Stimulated activated naive B cell treated with anti-CD40 and anti-IgM and Interleukin-4, amounts not matched to agents 10 μg/mL and 1 μg/mL and 100 μg/mL, for 72 hours (primary cell): Measurements from ENCODE around the gene SKOR2.

Source experiments
- ATAC-seq, 2 donors: fragments of 150-1000 bp; cut with Tn5 transposase; replicated peaks; 2 replicates each; pipeline ENCODE4 v1.10.0; 2021; ENCODE audit warnings: moderate library complexity in 1 of 2
- DNase-seq: peaks from one replicate; pipeline ENCODE4 v3.0.0; 2021
- H3K27ac Mint-ChIP-seq: one replicate; pipeline ENCODE4 v1.8.0; 2022; ENCODE audit warnings: mild to moderate bottlenecking, mixed read lengths
- H3K27me3 Mint-ChIP-seq, 2 donors: one replicate each; pipeline ENCODE4 v1.8.0; 2022; ENCODE audit warnings: mixed read lengths in 2 of 2
- H3K36me3 Mint-ChIP-seq, 2 donors: one replicate each; pipeline ENCODE4 v1.8.0; 2022; ENCODE audit warnings: mixed read lengths in 2 of 2, mild to moderate bottlenecking in 1 of 2
- H3K4me1 Mint-ChIP-seq, 2 donors: one replicate each; pipeline ENCODE4 v1.8.0; 2022; ENCODE audit warnings: mixed read lengths in 2 of 2, mild to moderate bottlenecking in 1 of 2
- H3K4me3 Mint-ChIP-seq, 2 donors: one replicate each; pipeline ENCODE4 v1.8.0; 2022; ENCODE audit warnings: mild to moderate bottlenecking in 2 of 2, mixed read lengths in 2 of 2, moderate library complexity in 1 of 2
- H3K9me3 Mint-ChIP-seq, 2 donors: one replicate each; pipeline ENCODE4 v1.8.0; 2022; ENCODE audit warnings: mixed read lengths in 2 of 2, mild to moderate bottlenecking in 1 of 2

Gene SKOR2

GRCh38 chr18:47248604-47249313, 2.7 kb downstream of the SKOR2 start:
- DNase-seq (no peak), ATAC-seq (no peak)
- Mint-ChIP-seq H3K36me3 (peaks cover 0 to 12% of the 10 kb centered on the region in 2 donors), H3K9me3 (peaks cover 0 to 1% of the 10 kb centered on the region in 2 donors), H3K27ac (peak overlapping the region; percentile 88), H3K4me3 (peak overlapping the region in 1 of 2 donors; percentile 50), H3K27me3 (peaks cover 66 to 78% of the 10 kb centered on the region in 2 donors), H3K4me1 (peaks cover 9% of the 10 kb centered on the region in 2 donors)

- DNase-seq (no peak), ATAC-seq (no peak)
- Mint-ChIP-seq H3K36me3 (peaks cover 0 to 12% of the 10 kb centered on the region in 2 donors), H3K4me1 (peaks cover 9% of the 10 kb centered on the region in 2 donors), H3K4me3 (peak overlapping the region in 1 of 2 donors; percentile 50), H3K27ac (peak overlapping the region; percentile 88), H3K9me3 (peaks cover 0 to 1% of the 10 kb centered on the region in 2 donors), H3K27me3 (peaks cover 65 to 75% of the 10 kb centered on the region in 2 donors)
Observed at GRCh38 chr18:47248115-47248603, 3.3 kb downstream of the SKOR2 start.

- Mint-ChIP-seq H3K27me3 (peaks cover 60 to 75% of the 10 kb centered on the region in 2 donors), H3K27ac (no peak overlapping the region), H3K4me1 (peaks cover 9% of the 10 kb centered on the region in 2 donors), H3K9me3 (peaks cover 0 to 1% of the 10 kb centered on the region in 2 donors), H3K36me3 (peaks cover 0 to 12% of the 10 kb centered on the region in 2 donors), H3K4me3 (no peak overlapping the region)
- DNase-seq (no peak), ATAC-seq (no peak)
Observed at GRCh38 chr18:47247416-47248114, 3.9 kb downstream of the SKOR2 start.

- Mint-ChIP-seq H3K27me3 (peaks cover 56 to 71% of the 10 kb centered on the region in 2 donors), H3K36me3 (peaks cover 0 to 12% of the 10 kb centered on the region in 2 donors), H3K27ac (no peak overlapping the region), H3K9me3 (peaks cover 0 to 1% of the 10 kb centered on the region in 2 donors), H3K4me1 (peaks cover 9% of the 10 kb centered on the region in 2 donors), H3K4me3 (no peak overlapping the region)
- DNase-seq (no peak), ATAC-seq (no peak)
Observed at GRCh38 chr18:47247036-47247415, 4.4 kb downstream of the SKOR2 start.

- peak overlapping the region; percentile 31 for H3K27ac Mint-ChIP-seq
- H3K9me3 Mint-ChIP-seq: peaks cover 0 to 1% of the 10 kb centered on the region in 2 donors
- ATAC-seq (no peak), DNase-seq (no peak)
- peak overlapping the region in 1 of 2 donors; percentile 6 for H3K4me3 Mint-ChIP-seq
- H3K36me3 Mint-ChIP-seq: peaks cover 0 to 12% of the 10 kb centered on the region in 2 donors
- H3K4me1 Mint-ChIP-seq: peaks cover 9% of the 10 kb centered on the region in 2 donors
- peaks cover 56 to 69% of the 10 kb centered on the region in 2 donors for H3K27me3 Mint-ChIP-seq
Observed at GRCh38 chr18:47246027-47246971, 5.2 kb downstream of the SKOR2 start.

- Mint-ChIP-seq H3K4me1 (peaks cover 5 to 7% of the 10 kb centered on the region in 2 donors), H3K27me3 (peaks cover 41 to 57% of the 10 kb centered on the region in 2 donors), H3K9me3 (peaks cover 0 to 1% of the 10 kb centered on the region in 2 donors), H3K36me3 (peaks cover 0 to 12% of the 10 kb centered on the region in 2 donors), H3K4me3 (no peak overlapping the region), H3K27ac (no peak overlapping the region)
- DNase-seq (no peak), ATAC-seq (no peak)
Observed at GRCh38 chr18:47244086-47244485, 7.4 kb downstream of the SKOR2 start.

- no peak for ATAC-seq
- Mint-ChIP-seq H3K9me3 (peaks cover 0 to 1% of the 10 kb centered on the region in 2 donors), H3K4me3 (no peak overlapping the region), H3K27ac (no peak overlapping the region), H3K27me3 (peaks cover 35 to 42% of the 10 kb centered on the region in 2 donors), H3K4me1 (no peaks in the 10 kb centered on the region), H3K36me3 (no peaks in the 10 kb centered on the region)
- DNase-seq: no peak
Observed at GRCh38 chr18:47235096-47235495, 16.4 kb downstream of the SKOR2 start.

- Mint-ChIP-seq H3K27me3 (peaks cover 32 to 45% of the 10 kb centered on the region in 2 donors), H3K9me3 (no peaks in the 10 kb centered on the region), H3K4me1 (no peaks in the 10 kb centered on the region), H3K27ac (no peak overlapping the region), H3K36me3 (no peaks in the 10 kb centered on the region), H3K4me3 (no peak overlapping the region)
- DNase-seq (no peak), ATAC-seq (peak in 1 of 2 donors; percentile 29)
Observed at GRCh38 chr18:47226660-47227059, 24.8 kb downstream of the SKOR2 start.

GRCh38 chr18:47215554-47216138, 35.8 kb downstream of the SKOR2 start:
- ATAC-seq (peak; percentile 69 to 77), DNase-seq (peak; percentile 4)
- Mint-ChIP-seq H3K27ac (no peak overlapping the region), H3K36me3 (no peaks in the 10 kb centered on the region), H3K4me1 (no peaks in the 10 kb centered on the region), H3K27me3 (peaks cover 35 to 39% of the 10 kb centered on the region in 2 donors), H3K9me3 (no peaks in the 10 kb centered on the region), H3K4me3 (no peak overlapping the region)

GRCh38 chr18:47209171-47209570, 42.3 kb downstream of the SKOR2 start:
- ATAC-seq (no peak), DNase-seq (no peak)
- Mint-ChIP-seq H3K9me3 (no peaks in the 10 kb centered on the region), H3K4me3 (no peak overlapping the region), H3K27me3 (peaks cover 48 to 67% of the 10 kb centered on the region in 2 donors), H3K27ac (no peak overlapping the region), H3K4me1 (no peaks in the 10 kb centered on the region), H3K36me3 (no peaks in the 10 kb centered on the region)

- DNase-seq (no peak), ATAC-seq (no peak)
- Mint-ChIP-seq H3K36me3 (no peaks in the 10 kb centered on the region), H3K27me3 (peaks cover 38 to 58% of the 10 kb centered on the region in 2 donors), H3K4me3 (no peak overlapping the region), H3K4me1 (no peaks in the 10 kb centered on the region), H3K9me3 (no peaks in the 10 kb centered on the region), H3K27ac (no peak overlapping the region)
Observed at GRCh38 chr18:47206945-47207637, 44.4 kb downstream of the SKOR2 start.

GRCh38 chr18:47204908-47205522, 46.4 kb downstream of the SKOR2 start:
- Mint-ChIP-seq H3K4me3 (no peak overlapping the region), H3K4me1 (no peaks in the 10 kb centered on the region), H3K27ac (no peak overlapping the region), H3K27me3 (peaks cover 37 to 57% of the 10 kb centered on the region in 2 donors), H3K36me3 (no peaks in the 10 kb centered on the region), H3K9me3 (no peaks in the 10 kb centered on the region)
- DNase-seq: peak; percentile 9
- peak; percentile 60 for ATAC-seq
